Kidney (tissue), 14 donors: ENCODE data around the gene INHA. TPM values are rescaled to one million over a fixed set of nuclear protein-coding genes. Genes with fewer than 3 reads are reported as not detected.

Source experiments
- DNase-seq, 5 donors: peaks; one replicate each; pipeline ENCODE4 v3.0.0-alpha.2; 2013 to 2020
- FAIRE-seq: peaks from 2 replicates; lab custom pipeline; 2012; peaks lifted over from hg19 to GRCh38; lab: Jason Lieb, UNC
- H3K27ac ChIP-seq, 2 donors: one replicate each; pipeline ENCODE4 v1.7.0; 2013; ENCODE audit warnings: low read depth in 2 of 2, low read length in 2 of 2, inconsistent platforms in 1 of 2
- H3K27me3 ChIP-seq: one replicate; pipeline ENCODE4 v1.7.1; 2013; ENCODE audit warnings: low read length, inconsistent platforms; ENCODE audit not compliant: control insufficient read depth, insufficient read depth
- H3K36me3 ChIP-seq, 3 donors: one replicate each; pipeline versions ENCODE4 v1.7.0 to v1.7.1; 2013; ENCODE audit warnings: low read length in 3 of 3, control low read depth in 1 of 3, inconsistent platforms in 1 of 3; ENCODE audit not compliant: insufficient read depth in 3 of 3, control insufficient read depth in 2 of 3
- H3K4me1 ChIP-seq, 3 donors: one replicate each; pipeline versions ENCODE4 v1.7.0 to v1.7.1; 2013; ENCODE audit warnings: low read length in 3 of 3, inconsistent platforms in 1 of 3, low read depth in 1 of 3; ENCODE audit not compliant: control insufficient read depth in 2 of 3, insufficient read depth in 2 of 3
- H3K4me3 ChIP-seq, 3 donors: one replicate each; pipeline versions ENCODE4 v1.7.0 to v1.8.1; 2013; ENCODE audit warnings: low read length in 3 of 3, control low read depth in 1 of 3, inconsistent platforms in 1 of 3
- H3K9ac ChIP-seq, 3 donors: one replicate each; pipeline versions ENCODE4 v1.7.0 to v1.7.1; 2013; ENCODE audit warnings: low read length in 3 of 3, control low read depth in 1 of 3, inconsistent platforms in 1 of 3
- H3K9me3 ChIP-seq, 3 donors: one replicate each; pipeline versions ENCODE4 v1.7.0 to v1.7.1; 2013; ENCODE audit warnings: low read length in 3 of 3, control low read depth in 1 of 3, inconsistent platforms in 1 of 3; ENCODE audit not compliant: control insufficient read depth in 2 of 3, insufficient read depth in 1 of 3
- intact Hi-C: fragments of 100-400 bp; cut with DNase I; formaldehyde crosslinking; loops from one replicate; pipeline ENCODE4 v1.11.1; 2022
- polyA plus RNA-seq: library from polyadenylated mRNA; stranded (reverse); fragments of 350-450 nt; fragmentation: Illumina TruSeq; extraction: RNeasy Lipid Tissue Mini Kit (QIAGEN cat#74804); gene quantifications from one replicate; pipeline ENCODE4 v1.2.3, GENCODE V29; 2014; ENCODE audit warnings: low read depth, low replicate concordance; ENCODE audit not compliant: insufficient read depth
- total RNA-seq: library from RNA; stranded (reverse); fragmentation: NEBNext Ultra II Directional; extraction: Animal tissue kit (Norgen Biotek cat#: 25700); gene quantifications from one replicate; pipeline ENCODE4 v1.2.1, GENCODE V29; 2021
- TF ChIP-seq, protein P1 (sequence below): IDR thresholded peaks from 3 replicates; pipeline ENCODE4 v1.5.1; 2012; ENCODE audit warnings: mild to moderate bottlenecking, moderate library complexity, borderline replicate concordance; ENCODE audit not compliant: insufficient read depth; ENCODE audit errors: extremely low read depth
- donor health status: control.
- donor health status: control.
- donor health status: control.
- donor health status: control.
- donor health status: control.
- donor health status: DM: yes; HTN: yes; CAD: no.
- donor health status: Normal renal cell carcinoma (clear cell type).

The INHA gene
- total and polyA plus RNA-seq, 2 donors from 2014 or later = 1.2 to 2.5 TPM

DNA sequence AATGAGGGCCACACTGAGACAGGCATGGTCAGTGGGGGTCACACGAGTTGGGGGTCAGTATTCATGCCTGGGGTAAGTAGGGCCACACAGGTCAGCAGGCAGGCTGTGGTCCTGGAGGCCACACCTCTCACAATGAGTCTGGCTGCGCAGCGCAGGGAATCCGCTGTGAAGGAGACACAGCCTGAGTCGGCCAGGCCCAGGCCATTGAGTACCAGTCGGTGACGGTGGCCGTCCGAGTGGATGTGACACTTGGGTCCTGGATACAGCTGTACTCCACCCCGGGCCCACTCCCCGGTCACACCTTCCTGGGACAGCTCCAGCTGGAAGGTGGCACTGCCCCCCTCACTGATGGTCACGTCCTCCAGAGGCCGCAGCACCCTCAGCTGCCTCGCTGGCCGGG, 17.8 kb upstream of the INHA start:
- Histone ChIP-seq H3K4me3 (no peak overlapping the region), H3K27me3 (no peaks in the 10 kb centered on the region), H3K27ac (no peak overlapping the region), H3K9ac (no peak overlapping the region), H3K4me1 (peaks cover 0 to 12% (median 0%) of the 10 kb centered on the region in 3 donors), H3K9me3 (no peaks in the 10 kb centered on the region), H3K36me3 (no peaks in the 10 kb centered on the region)
- intact Hi-C loops = no loop called here
- FAIRE-seq (no peak), DNase-seq (peak in 2 of 5 donors; percentile 57 to 79)
- TF ChIP-seq, protein P1, sequence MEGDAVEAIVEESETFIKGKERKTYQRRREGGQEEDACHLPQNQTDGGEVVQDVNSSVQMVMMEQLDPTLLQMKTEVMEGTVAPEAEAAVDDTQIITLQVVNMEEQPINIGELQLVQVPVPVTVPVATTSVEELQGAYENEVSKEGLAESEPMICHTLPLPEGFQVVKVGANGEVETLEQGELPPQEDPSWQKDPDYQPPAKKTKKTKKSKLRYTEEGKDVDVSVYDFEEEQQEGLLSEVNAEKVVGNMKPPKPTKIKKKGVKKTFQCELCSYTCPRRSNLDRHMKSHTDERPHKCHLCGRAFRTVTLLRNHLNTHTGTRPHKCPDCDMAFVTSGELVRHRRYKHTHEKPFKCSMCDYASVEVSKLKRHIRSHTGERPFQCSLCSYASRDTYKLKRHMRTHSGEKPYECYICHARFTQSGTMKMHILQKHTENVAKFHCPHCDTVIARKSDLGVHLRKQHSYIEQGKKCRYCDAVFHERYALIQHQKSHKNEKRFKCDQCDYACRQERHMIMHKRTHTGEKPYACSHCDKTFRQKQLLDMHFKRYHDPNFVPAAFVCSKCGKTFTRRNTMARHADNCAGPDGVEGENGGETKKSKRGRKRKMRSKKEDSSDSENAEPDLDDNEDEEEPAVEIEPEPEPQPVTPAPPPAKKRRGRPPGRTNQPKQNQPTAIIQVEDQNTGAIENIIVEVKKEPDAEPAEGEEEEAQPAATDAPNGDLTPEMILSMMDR = no peak

GRCh38 chr2:219555956-219556355, 16.2 kb upstream of the INHA start:
- Histone ChIP-seq H3K36me3 (no peaks in the 10 kb centered on the region), H3K4me1 (peaks cover 0 to 12% (median 0%) of the 10 kb centered on the region in 3 donors), H3K9me3 (no peaks in the 10 kb centered on the region), H3K4me3 (no peak overlapping the region), H3K27me3 (no peaks in the 10 kb centered on the region), H3K9ac (no peak overlapping the region), H3K27ac (no peak overlapping the region)
- intact Hi-C loops = no loop called here
- no peak for FAIRE-seq
- TF ChIP-seq, protein P1 = no peak
- peak in 1 of 5 donors; percentile 76 for DNase-seq

GRCh38 chr2:219556413-219556812, 15.7 kb upstream of the INHA start:
- Histone ChIP-seq H3K9me3 (no peaks in the 10 kb centered on the region), H3K4me1 (peaks cover 0 to 12% (median 0%) of the 10 kb centered on the region in 3 donors), H3K36me3 (no peaks in the 10 kb centered on the region), H3K4me3 (no peak overlapping the region), H3K27me3 (no peaks in the 10 kb centered on the region), H3K27ac (no peak overlapping the region), H3K9ac (no peak overlapping the region)
- TF ChIP-seq, protein P1 = no peak
- peak in 1 of 5 donors; percentile 52 for DNase-seq
- intact Hi-C loops = no loop called here
- FAIRE-seq = no peak

GRCh38 chr2:219557320-219557719, 14.8 kb upstream of the INHA start:
- Histone ChIP-seq H3K27ac (no peak overlapping the region), H3K36me3 (no peaks in the 10 kb centered on the region), H3K27me3 (no peaks in the 10 kb centered on the region), H3K9ac (no peak overlapping the region), H3K4me3 (no peak overlapping the region), H3K9me3 (no peaks in the 10 kb centered on the region), H3K4me1 (peaks cover 0 to 8% (median 0%) of the 10 kb centered on the region in 3 donors)
- DNase-seq = peak in 1 of 5 donors; percentile 74
- FAIRE-seq = no peak
- TF ChIP-seq, protein P1 = no peak
- intact Hi-C loops = no loop called here
